ACHN (cell line): ENCODE measurements around the gene CLDN18.

ENCODE experiments used
- DNase-seq: peaks from one replicate; pipeline ENCODE4 v3.0.0-alpha.2; 2015
- in situ Hi-C: cut with HindIII; loops from 2 replicates; pipeline ENCODE4 v1.10.0; 2017; ENCODE audit warnings: low sequenced_read_pairs, low pct_ligation_motif_present, low pct_unique_long_range_greater_than_20kb

The CLDN18 gene

DNA sequence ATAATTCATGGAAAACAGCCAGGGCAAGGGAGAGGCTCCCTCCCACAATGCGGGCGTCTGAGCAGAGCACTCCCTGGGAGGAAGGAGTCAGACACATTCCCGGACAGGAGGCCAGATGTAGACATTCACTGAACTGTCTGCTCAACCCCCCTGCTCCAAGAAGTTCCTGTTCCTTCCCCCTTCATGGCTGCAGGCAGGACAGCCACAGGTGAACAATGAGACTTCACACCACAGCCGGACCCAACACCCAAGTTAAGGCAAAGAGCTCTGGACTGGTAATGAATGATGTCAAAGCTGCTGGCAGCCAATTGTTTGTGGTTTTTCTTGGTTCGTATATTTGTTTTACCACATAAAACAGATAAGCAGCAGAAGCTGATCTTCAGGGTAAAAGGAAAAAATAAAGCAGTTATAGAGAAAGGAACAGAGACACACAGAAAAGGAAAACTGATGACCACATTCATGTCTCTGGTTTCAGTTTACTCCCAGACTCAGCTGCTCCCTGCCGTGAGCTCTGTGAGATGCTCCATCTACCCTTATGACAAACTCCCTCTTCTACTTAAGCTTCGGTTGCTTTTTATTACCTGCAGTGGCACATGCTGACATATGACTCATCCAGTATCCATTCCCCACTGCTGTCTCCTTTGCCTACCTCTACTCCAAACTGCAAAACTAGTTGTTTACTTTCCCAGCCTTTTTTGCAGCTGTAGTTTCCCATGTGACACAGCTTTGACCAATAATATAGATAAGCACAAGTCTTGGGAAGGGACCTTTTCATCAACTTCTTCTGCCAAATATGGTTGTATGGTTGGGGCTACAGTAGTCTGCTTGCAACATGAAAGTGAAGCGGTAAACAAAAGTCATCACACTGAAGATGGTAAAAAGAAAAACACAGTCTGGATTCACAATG lies 72.4 kb downstream of the CLDN18 start:
- DNase-seq = peak; percentile 47
- in situ Hi-C loops = no loop called here

GRCh38 chr3:138082992-138083386 lies 73.0 kb downstream of the CLDN18 start:
- no peak for DNase-seq
- in situ Hi-C loops = no loop called here
